WTC11 (cell line): ENCODE data around the gene LYVE1. TPM values are rescaled to one million over a fixed set of nuclear protein-coding genes. Genes with fewer than 3 reads are reported as not detected.

ENCODE experiments used
- ATAC-seq: fragments of 200-7000 bp; cut with Tn5 transposase; 2 replicates; pipeline ENCODE4 v1.10.0; 2021; ENCODE audit warnings: mild to moderate bottlenecking, moderate library complexity
- CTCF ChIA-PET: fragments of 300-600 bp; sonication (Branson Sonifier 250); formaldehyde crosslinking; loops from one replicate; lab custom pipeline; 2021; ENCODE audit warnings: antibody characterized with exemption; lab: Charles Lee
- POLR2A ChIA-PET: fragments of 350-600 bp; sonication (Branson Sonifier 250); formaldehyde crosslinking; loops from one replicate; lab custom pipeline; 2021; ENCODE audit warnings: antibody characterized with exemption; lab: Charles Lee
- DNase-seq: peaks from one replicate; pipeline ENCODE4 v3.0.0; 2021; ENCODE audit warnings: low spot score
- H3K27ac Mint-ChIP-seq: 2 replicates; pipeline ENCODE4 v1.8.0; 2021; ENCODE audit warnings: mixed read lengths
- H3K27me3 Mint-ChIP-seq: 2 replicates; pipeline ENCODE4 v1.8.0; 2021; ENCODE audit warnings: low read depth, mild to moderate bottlenecking, moderate library complexity, mixed read lengths
- H3K36me3 Mint-ChIP-seq: 2 replicates; pipeline ENCODE4 v1.8.0; 2021; ENCODE audit warnings: mixed read lengths
- H3K4me1 Mint-ChIP-seq: 2 replicates; pipeline ENCODE4 v1.8.0; 2022; ENCODE audit warnings: mixed read lengths
- H3K4me3 Mint-ChIP-seq: 2 replicates; pipeline ENCODE4 v1.8.0; 2021; ENCODE audit warnings: mild to moderate bottlenecking, moderate library complexity, mixed read lengths
- H3K9me3 Mint-ChIP-seq: 2 replicates; pipeline ENCODE4 v1.8.0; 2021; ENCODE audit warnings: mixed read lengths
- ETV6 ChIP-seq: sonication (generic); formaldehyde crosslinking; IDR thresholded peaks from 2 replicates; pipeline ENCODE4 v1.8.1; 2022; ENCODE audit warnings: mild to moderate bottlenecking, missing genetic modification reagents
- FOXK1 ChIP-seq: sonication (generic); formaldehyde crosslinking; IDR thresholded peaks from 2 replicates; pipeline ENCODE4 v1.8.0; 2022; ENCODE audit warnings: mild to moderate bottlenecking, moderate library complexity, missing genetic modification reagents
- FOXP4 ChIP-seq: sonication (generic); formaldehyde crosslinking; IDR thresholded peaks from 2 replicates; pipeline ENCODE4 v1.8.0; 2022; ENCODE audit warnings: mild to moderate bottlenecking, missing genetic modification reagents
- IRF1 ChIP-seq: sonication (generic); formaldehyde crosslinking; IDR thresholded peaks from 2 replicates; pipeline ENCODE4 v1.8.0; 2023; ENCODE audit warnings: missing genetic modification reagents
- MYBL2 ChIP-seq: sonication (generic); formaldehyde crosslinking; IDR thresholded peaks from 2 replicates; pipeline ENCODE4 v1.8.1; 2023; ENCODE audit warnings: mild to moderate bottlenecking, moderate library complexity, missing genetic modification reagents
- NFE2L1 ChIP-seq: sonication (generic); formaldehyde crosslinking; IDR thresholded peaks from 2 replicates; pipeline ENCODE4 v1.8.1; 2023; ENCODE audit warnings: missing genetic modification reagents
- OVOL2 ChIP-seq: fragments of 250-450 bp; sonication (Bioruptor Pico); IDR thresholded peaks from 2 replicates; pipeline ENCODE4 v1.9.0; 2021; ENCODE audit warnings: mild to moderate bottlenecking, borderline replicate concordance
- RELA ChIP-seq: sonication (generic); formaldehyde crosslinking; IDR thresholded peaks from 2 replicates; pipeline ENCODE4 v1.8.1; 2022; ENCODE audit warnings: missing genetic modification reagents, mild to moderate bottlenecking, borderline replicate concordance
- SMAD3 ChIP-seq: sonication (generic); formaldehyde crosslinking; IDR thresholded peaks from 2 replicates; pipeline ENCODE4 v1.8.0; 2022; ENCODE audit warnings: missing genetic modification reagents, mild to moderate bottlenecking, borderline replicate concordance
- SMAD4 ChIP-seq: sonication (generic); formaldehyde crosslinking; IDR thresholded peaks from 2 replicates; pipeline ENCODE4 v1.8.0; 2022; ENCODE audit warnings: mild to moderate bottlenecking, missing genetic modification reagents
- TP53 ChIP-seq: sonication (generic); formaldehyde crosslinking; IDR thresholded peaks from 2 replicates; pipeline ENCODE4 v1.8.1; 2023; ENCODE audit warnings: mild to moderate bottlenecking, missing genetic modification reagents
- ZBTB43 ChIP-seq: sonication (generic); formaldehyde crosslinking; IDR thresholded peaks from 2 replicates; pipeline ENCODE4 v1.8.1; 2023; ENCODE audit warnings: mild to moderate bottlenecking, missing genetic modification reagents
- ZNF232 ChIP-seq: sonication (generic); formaldehyde crosslinking; IDR thresholded peaks from 2 replicates; pipeline ENCODE4 v1.8.0; 2022; ENCODE audit warnings: mild to moderate bottlenecking, missing genetic modification reagents
- ZNF263 ChIP-seq: sonication (generic); formaldehyde crosslinking; IDR thresholded peaks from 2 replicates; pipeline ENCODE4 v1.8.1; 2022; ENCODE audit warnings: low read depth, mild to moderate bottlenecking, moderate library complexity, missing genetic modification reagents
- ZNF317 ChIP-seq: sonication (generic); formaldehyde crosslinking; IDR thresholded peaks from 2 replicates; pipeline ENCODE4 v1.8.1; 2023; ENCODE audit warnings: low read depth, mild to moderate bottlenecking, moderate library complexity, missing genetic modification reagents, borderline replicate concordance
- total RNA-seq: library from RNA; stranded (reverse); gene quantifications from 3 replicates; pipeline ENCODE4 v1.2.3, GENCODE V29; 2021
- TF ChIP-seq, protein P1 (sequence below): sonication (generic); formaldehyde crosslinking; IDR thresholded peaks from 2 replicates; pipeline ENCODE4 v1.8.0; 2022; ENCODE audit warnings: missing genetic modification reagents
- TF ChIP-seq, protein P2 (sequence below): sonication (generic); formaldehyde crosslinking; IDR thresholded peaks from 2 replicates; pipeline ENCODE4 v1.8.1; 2023; ENCODE audit warnings: mild to moderate bottlenecking, missing genetic modification reagents, moderate library complexity
- TF ChIP-seq, protein P3 (sequence below): fragments of 250-450 bp; sonication (Bioruptor Pico); IDR thresholded peaks from 2 replicates; pipeline ENCODE4 v1.9.0; 2021; ENCODE audit warnings: mild to moderate bottlenecking

Gene LYVE1
- total RNA-seq, 1 experiment from 2014 or later = 0.24 TPM

- TF ChIP-seq, protein P1, sequence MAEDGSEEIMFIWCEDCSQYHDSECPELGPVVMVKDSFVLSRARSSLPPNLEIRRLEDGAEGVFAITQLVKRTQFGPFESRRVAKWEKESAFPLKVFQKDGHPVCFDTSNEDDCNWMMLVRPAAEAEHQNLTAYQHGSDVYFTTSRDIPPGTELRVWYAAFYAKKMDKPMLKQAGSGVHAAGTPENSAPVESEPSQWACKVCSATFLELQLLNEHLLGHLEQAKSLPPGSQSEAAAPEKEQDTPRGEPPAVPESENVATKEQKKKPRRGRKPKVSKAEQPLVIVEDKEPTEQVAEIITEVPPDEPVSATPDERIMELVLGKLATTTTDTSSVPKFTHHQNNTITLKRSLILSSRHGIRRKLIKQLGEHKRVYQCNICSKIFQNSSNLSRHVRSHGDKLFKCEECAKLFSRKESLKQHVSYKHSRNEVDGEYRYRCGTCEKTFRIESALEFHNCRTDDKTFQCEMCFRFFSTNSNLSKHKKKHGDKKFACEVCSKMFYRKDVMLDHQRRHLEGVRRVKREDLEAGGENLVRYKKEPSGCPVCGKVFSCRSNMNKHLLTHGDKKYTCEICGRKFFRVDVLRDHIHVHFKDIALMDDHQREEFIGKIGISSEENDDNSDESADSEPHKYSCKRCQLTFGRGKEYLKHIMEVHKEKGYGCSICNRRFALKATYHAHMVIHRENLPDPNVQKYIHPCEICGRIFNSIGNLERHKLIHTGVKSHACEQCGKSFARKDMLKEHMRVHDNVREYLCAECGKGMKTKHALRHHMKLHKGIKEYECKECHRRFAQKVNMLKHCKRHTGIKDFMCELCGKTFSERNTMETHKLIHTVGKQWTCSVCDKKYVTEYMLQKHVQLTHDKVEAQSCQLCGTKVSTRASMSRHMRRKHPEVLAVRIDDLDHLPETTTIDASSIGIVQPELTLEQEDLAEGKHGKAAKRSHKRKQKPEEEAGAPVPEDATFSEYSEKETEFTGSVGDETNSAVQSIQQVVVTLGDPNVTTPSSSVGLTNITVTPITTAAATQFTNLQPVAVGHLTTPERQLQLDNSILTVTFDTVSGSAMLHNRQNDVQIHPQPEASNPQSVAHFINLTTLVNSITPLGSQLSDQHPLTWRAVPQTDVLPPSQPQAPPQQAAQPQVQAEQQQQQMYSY (CRISPR knock-in tag) = no peak
- TF ChIP-seq RELA (CRISPR knock-in tag) (no peak), OVOL2 (CRISPR knock-in tag) (no peak), MYBL2 (no peak), IRF1 (CRISPR knock-in tag) (no peak)
- TF ChIP-seq, all 79 proteins: peak for 0
Observed at GRCh38 chr11:10515418-10515817, 53.0 kb downstream of the LYVE1 start (continued).

DNA sequence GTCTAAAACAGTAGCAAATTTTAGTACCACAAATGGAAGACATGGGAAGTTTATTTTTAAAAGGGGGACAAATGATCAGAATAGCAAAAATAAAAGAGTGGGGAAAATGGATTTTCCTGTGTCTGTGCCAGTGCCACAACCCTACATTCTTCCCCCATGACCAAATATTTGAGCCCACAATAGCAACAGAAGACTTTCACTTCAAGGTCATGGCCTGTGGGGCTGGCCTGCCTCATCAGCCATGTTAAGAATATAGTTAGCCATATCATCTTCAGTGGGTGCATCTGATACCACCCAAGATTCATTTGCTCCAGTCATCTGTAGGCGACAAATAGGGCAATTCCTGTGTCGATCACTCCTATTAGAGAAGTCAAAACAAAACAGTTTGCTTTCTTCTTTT lies 53.8 kb downstream of the LYVE1 start:
- TF ChIP-seq, protein P2, sequence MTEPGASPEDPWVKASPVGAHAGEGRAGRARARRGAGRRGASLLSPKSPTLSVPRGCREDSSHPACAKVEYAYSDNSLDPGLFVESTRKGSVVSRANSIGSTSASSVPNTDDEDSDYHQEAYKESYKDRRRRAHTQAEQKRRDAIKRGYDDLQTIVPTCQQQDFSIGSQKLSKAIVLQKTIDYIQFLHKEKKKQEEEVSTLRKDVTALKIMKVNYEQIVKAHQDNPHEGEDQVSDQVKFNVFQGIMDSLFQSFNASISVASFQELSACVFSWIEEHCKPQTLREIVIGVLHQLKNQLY (CRISPR knock-in tag) = no peak
- ATAC-seq (no peak), DNase-seq (no peak)
- no peaks in the 10 kb centered on the region for H3K9me3 Mint-ChIP-seq
- no peaks in the 10 kb centered on the region for H3K36me3 Mint-ChIP-seq
- ChIA-PET CTCF (interaction anchor here (1.1 to 1.4 kb wide), 2 partner anchors 26 to 220 kb away, joined by 3 to 4 read pairs; no protein-coding TSS in a partner anchor), POLR2A (no interaction called here)
- H3K27me3 Mint-ChIP-seq = peaks cover 9% of the 10 kb centered on the region
- no peak overlapping the region for H3K27ac Mint-ChIP-seq
- H3K4me3 Mint-ChIP-seq = no peak overlapping the region
- no peaks in the 10 kb centered on the region; the same call in 1 of the 2 replicates for H3K4me1 Mint-ChIP-seq

DNA sequence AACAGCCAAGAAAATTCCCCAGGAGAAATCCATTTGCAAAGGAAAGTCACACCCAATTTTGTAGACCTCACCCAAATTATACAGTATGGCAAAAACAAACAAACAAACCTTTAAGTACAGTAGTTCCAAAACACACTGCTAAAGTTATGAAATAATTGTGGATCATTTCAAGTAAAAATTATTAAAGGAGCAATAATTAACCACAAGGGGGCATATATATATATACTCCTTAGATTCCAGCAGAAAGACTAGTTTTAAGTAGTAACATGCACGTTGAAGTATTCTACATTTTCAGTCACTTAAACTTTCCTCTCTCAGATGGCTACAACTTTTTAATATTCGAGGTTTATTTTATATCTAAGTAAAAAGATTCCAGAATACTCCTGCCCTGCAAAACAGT lies 54.3 kb downstream of the LYVE1 start:
- no peak for DNase-seq
- ChIA-PET POLR2A (no interaction called here), CTCF (interaction anchor here (1.1 to 1.4 kb wide), 2 partner anchors 26 to 221 kb away, joined by 3 to 4 read pairs; no protein-coding TSS in a partner anchor)
- H3K36me3 Mint-ChIP-seq = no peaks in the 10 kb centered on the region
- no peaks in the 10 kb centered on the region; the same call in 1 of the 2 replicates for H3K4me1 Mint-ChIP-seq
- ATAC-seq = no peak
- H3K27ac Mint-ChIP-seq = no peak overlapping the region
- H3K9me3 Mint-ChIP-seq = no peaks in the 10 kb centered on the region
- H3K27me3 Mint-ChIP-seq = peaks cover 9% of the 10 kb centered on the region
- no peak overlapping the region for H3K4me3 Mint-ChIP-seq
- TF ChIP-seq SMAD4 (CRISPR knock-in tag) (no peak), ZNF232 (CRISPR knock-in tag) (no peak), NFE2L1 (CRISPR knock-in tag) (no peak), SMAD3 (CRISPR knock-in tag) (no peak), ZBTB43 (CRISPR knock-in tag) (no peak), FOXK1 (no peak), ZNF263 (CRISPR knock-in tag) (no peak), FOXP4 (CRISPR knock-in tag) (no peak), ETV6 (CRISPR knock-in tag) (no peak), TP53 (CRISPR knock-in tag) (no peak), ZNF317 (CRISPR knock-in tag) (no peak), RELA (CRISPR knock-in tag) (no peak)
- TF ChIP-seq, protein P1 (CRISPR knock-in tag) = no peak
- TF ChIP-seq, protein P3, sequence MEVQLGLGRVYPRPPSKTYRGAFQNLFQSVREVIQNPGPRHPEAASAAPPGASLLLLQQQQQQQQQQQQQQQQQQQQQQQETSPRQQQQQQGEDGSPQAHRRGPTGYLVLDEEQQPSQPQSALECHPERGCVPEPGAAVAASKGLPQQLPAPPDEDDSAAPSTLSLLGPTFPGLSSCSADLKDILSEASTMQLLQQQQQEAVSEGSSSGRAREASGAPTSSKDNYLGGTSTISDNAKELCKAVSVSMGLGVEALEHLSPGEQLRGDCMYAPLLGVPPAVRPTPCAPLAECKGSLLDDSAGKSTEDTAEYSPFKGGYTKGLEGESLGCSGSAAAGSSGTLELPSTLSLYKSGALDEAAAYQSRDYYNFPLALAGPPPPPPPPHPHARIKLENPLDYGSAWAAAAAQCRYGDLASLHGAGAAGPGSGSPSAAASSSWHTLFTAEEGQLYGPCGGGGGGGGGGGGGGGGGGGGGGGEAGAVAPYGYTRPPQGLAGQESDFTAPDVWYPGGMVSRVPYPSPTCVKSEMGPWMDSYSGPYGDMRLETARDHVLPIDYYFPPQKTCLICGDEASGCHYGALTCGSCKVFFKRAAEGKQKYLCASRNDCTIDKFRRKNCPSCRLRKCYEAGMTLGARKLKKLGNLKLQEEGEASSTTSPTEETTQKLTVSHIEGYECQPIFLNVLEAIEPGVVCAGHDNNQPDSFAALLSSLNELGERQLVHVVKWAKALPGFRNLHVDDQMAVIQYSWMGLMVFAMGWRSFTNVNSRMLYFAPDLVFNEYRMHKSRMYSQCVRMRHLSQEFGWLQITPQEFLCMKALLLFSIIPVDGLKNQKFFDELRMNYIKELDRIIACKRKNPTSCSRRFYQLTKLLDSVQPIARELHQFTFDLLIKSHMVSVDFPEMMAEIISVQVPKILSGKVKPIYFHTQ (CRISPR knock-in tag) = no peak
